Mesendoderm (in vitro differentiated cells): ENCODE measurements around the gene MLLT1.

Source experiments
- DNase-seq: peaks from one replicate; pipeline ENCODE4 v3.0.0; 2013
- H2AK5ac ChIP-seq: 2 replicates; pipeline ENCODE4 v1.6.1; 2013; ENCODE audit warnings: low read length, inconsistent platforms
- H2BK120ac ChIP-seq: 2 replicates; pipeline ENCODE4 v1.6.1; 2013; ENCODE audit warnings: low read depth, mild to moderate bottlenecking, low read length, moderate library complexity, mixed read lengths
- H2BK15ac ChIP-seq: replicated peaks from 2 replicates; pipeline ENCODE4 v1.6.1; 2013; ENCODE audit warnings: low read depth, mild to moderate bottlenecking, moderate library complexity
- H2BK5ac ChIP-seq: 2 replicates; pipeline ENCODE4 v1.6.1; 2013; ENCODE audit warnings: low read length, inconsistent platforms
- H3K18ac ChIP-seq: 2 replicates; pipeline ENCODE4 v1.6.1; 2013; ENCODE audit warnings: mild to moderate bottlenecking, low read length, mixed read lengths
- H3K23ac ChIP-seq: one replicate; pipeline ENCODE4 v1.6.1; 2013; ENCODE audit warnings: low read length
- H3K27ac ChIP-seq: 2 replicates; pipeline ENCODE4 v1.5.1; 2013; ENCODE audit warnings: low read depth, mild to moderate bottlenecking, inconsistent platforms, low read length, moderate library complexity
- H3K27me3 ChIP-seq: 2 replicates; pipeline ENCODE4 v1.6.1; 2013; ENCODE audit warnings: low read length, control low read depth, mild to moderate bottlenecking, inconsistent platforms; ENCODE audit not compliant: insufficient read depth, poor library complexity
- H3K36me3 ChIP-seq: 2 replicates; pipeline ENCODE4 v1.6.1; 2013; ENCODE audit warnings: low read length, inconsistent platforms; ENCODE audit not compliant: control insufficient read depth, insufficient read depth
- H3K4ac ChIP-seq: one replicate; pipeline ENCODE4 v1.6.1; 2013; ENCODE audit warnings: low read depth, mild to moderate bottlenecking, low read length, moderate library complexity
- H3K4me1 ChIP-seq: 2 replicates; pipeline ENCODE4 v1.6.1; 2013; ENCODE audit warnings: low read depth, low read length, inconsistent platforms; ENCODE audit not compliant: control insufficient read depth
- H3K4me2 ChIP-seq: 2 replicates; pipeline ENCODE4 v1.6.1; 2013; ENCODE audit warnings: low read length
- H3K4me3 ChIP-seq: 2 replicates; pipeline ENCODE4 v1.5.1; 2013; ENCODE audit warnings: mild to moderate bottlenecking, low read length
- H3K56ac ChIP-seq: one replicate; pipeline ENCODE4 v1.6.1; 2013; ENCODE audit warnings: low read length
- H3K79me1 ChIP-seq: 2 replicates; pipeline ENCODE4 v1.6.1; 2013; ENCODE audit warnings: low read length, inconsistent platforms
- H3K79me2 ChIP-seq: 2 replicates; pipeline ENCODE4 v1.6.1; 2013; ENCODE audit warnings: mild to moderate bottlenecking, low read length; ENCODE audit not compliant: control insufficient read depth, insufficient read depth
- H3K9ac ChIP-seq: 2 replicates; pipeline ENCODE4 v1.6.1; 2013; ENCODE audit warnings: low read length, inconsistent platforms
- H4K5ac ChIP-seq: one replicate; pipeline ENCODE4 v1.6.1; 2013; ENCODE audit warnings: low read length
- H4K8ac ChIP-seq: one replicate; pipeline ENCODE4 v1.6.1; 2013; ENCODE audit warnings: low read depth, mild to moderate bottlenecking, control low read depth, low read length, moderate library complexity
- WGBS: extraction: QIAGEN DNeasy Blood & Tissue Kit; methylation state at CpG from one replicate; pipeline ENCODE4 v1.1.7; 2013; ENCODE audit warnings: low lambda C conversion rate, missing lambda C conversion rate; ENCODE audit not compliant: insufficient coverage; ENCODE audit errors: extremely low coverage; 5-methylcytosine and 5-hydroxymethylcytosine counted together

MLLT1 gene

GRCh38 chr19:6233056-6233826, 46.5 kb downstream of the MLLT1 start:
- no peak overlapping the region for H3K27ac ChIP-seq
- H3K79me2 ChIP-seq, result peaks cover 43% of the 10 kb centered on the region
- H3K4me1 ChIP-seq, result no peaks in the 10 kb centered on the region
- no peak overlapping the region for H3K23ac ChIP-seq
- WGBS, result no CpG with 5 or more reads among the region's 30 CpGs
- no peak overlapping the region for H3K4me2 ChIP-seq
- H3K4ac ChIP-seq, result no peak overlapping the region
- no peaks in the 10 kb centered on the region for H3K36me3 ChIP-seq
- no peak overlapping the region for H2BK120ac ChIP-seq
- no peak overlapping the region for H4K8ac ChIP-seq
- H4K5ac ChIP-seq, result no peak overlapping the region
- peaks cover 42% of the 10 kb centered on the region for H3K79me1 ChIP-seq
- H2AK5ac ChIP-seq, result no peak overlapping the region
- no peak for DNase-seq
- no peak overlapping the region for H3K56ac ChIP-seq
- H3K27me3 ChIP-seq, result no peaks in the 10 kb centered on the region
- H2BK15ac ChIP-seq, result no peak overlapping the region
- no peak overlapping the region for H3K18ac ChIP-seq
- H3K9ac ChIP-seq, result no peak overlapping the region
- H3K4me3 ChIP-seq, result no peak overlapping the region
- no peak overlapping the region for H2BK5ac ChIP-seq

GRCh38 chr19:6232601-6233055, 47.1 kb downstream of the MLLT1 start:
- Histone ChIP-seq H3K4me1 (no peaks in the 10 kb centered on the region), H2BK120ac (no peak overlapping the region), H4K5ac (no peak overlapping the region), H3K79me2 (peaks cover 40% of the 10 kb centered on the region), H3K36me3 (no peaks in the 10 kb centered on the region), H3K18ac (no peak overlapping the region), H3K4ac (no peak overlapping the region), H3K56ac (no peak overlapping the region), H3K79me1 (peaks cover 41% of the 10 kb centered on the region), H2AK5ac (no peak overlapping the region), H3K4me3 (no peak overlapping the region), H3K4me2 (no peak overlapping the region), H2BK15ac (no peak overlapping the region), H3K9ac (no peak overlapping the region), H4K8ac (no peak overlapping the region), H3K27ac (no peak overlapping the region), H2BK5ac (no peak overlapping the region), H3K23ac (no peak overlapping the region), H3K27me3 (no peaks in the 10 kb centered on the region)
- no CpG with 5 or more reads among the region's 11 CpGs for WGBS
- no peak for DNase-seq

GRCh38 chr19:6230991-6231448, 48.8 kb downstream of the MLLT1 start:
- no peak overlapping the region for H2BK5ac ChIP-seq
- H3K27me3 ChIP-seq, result no peaks in the 10 kb centered on the region
- H3K9ac ChIP-seq, result no peak overlapping the region
- H3K79me1 ChIP-seq, result peaks cover 34% of the 10 kb centered on the region
- no peak overlapping the region for H4K5ac ChIP-seq
- no peak overlapping the region for H3K4ac ChIP-seq
- no peak overlapping the region for H3K4me2 ChIP-seq
- no peak overlapping the region for H2BK15ac ChIP-seq
- H2AK5ac ChIP-seq, result no peak overlapping the region
- H4K8ac ChIP-seq, result no peak overlapping the region
- WGBS, result no CpG with 5 or more reads among the region's 17 CpGs
- H3K56ac ChIP-seq, result no peak overlapping the region
- H3K23ac ChIP-seq, result no peak overlapping the region
- H2BK120ac ChIP-seq, result no peak overlapping the region
- peaks cover 2% of the 10 kb centered on the region for H3K36me3 ChIP-seq
- no peak overlapping the region for H3K18ac ChIP-seq
- DNase-seq, result no peak
- peaks cover 30% of the 10 kb centered on the region for H3K79me2 ChIP-seq
- no peaks in the 10 kb centered on the region for H3K4me1 ChIP-seq
- H3K27ac ChIP-seq, result no peak overlapping the region
- H3K4me3 ChIP-seq, result no peak overlapping the region

DNA sequence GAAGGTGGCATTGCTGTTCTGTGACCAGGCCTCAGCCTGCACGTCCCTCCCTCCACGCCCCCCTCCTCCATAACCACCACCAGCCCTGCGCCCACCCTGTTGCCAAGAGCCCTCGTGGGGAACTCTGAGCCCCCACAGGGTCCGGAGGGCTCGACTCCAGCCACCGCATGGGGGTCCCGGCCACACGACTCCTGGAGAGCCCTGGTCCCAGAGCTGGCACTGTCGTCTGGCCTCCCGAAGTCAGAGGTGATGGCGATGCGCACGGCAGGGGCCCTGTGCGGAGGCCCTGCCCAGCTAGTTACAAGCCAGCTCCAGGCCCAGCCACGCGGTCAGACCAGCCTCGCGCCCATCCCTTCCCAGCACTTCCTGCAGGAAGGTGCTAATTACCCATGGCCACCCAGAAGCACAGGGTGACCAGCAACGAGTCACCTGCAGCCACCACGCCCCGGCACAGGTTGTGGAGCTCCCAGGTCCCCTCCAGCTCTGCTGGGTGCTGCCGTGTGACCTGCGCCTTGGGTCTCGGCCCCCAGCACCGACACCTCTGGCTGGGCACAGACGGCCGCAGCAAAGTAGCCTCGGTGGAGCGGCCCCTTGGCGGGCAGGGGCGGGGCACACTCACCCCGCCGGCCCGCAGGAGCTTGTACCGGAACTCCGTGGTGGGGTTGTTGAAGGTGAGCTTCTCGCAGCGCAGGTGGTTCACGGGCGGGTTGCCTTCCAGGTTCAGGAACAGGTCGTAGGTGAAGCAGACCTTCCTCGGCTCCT, 49.6 kb downstream of the MLLT1 start:
- peaks cover 4% of the 10 kb centered on the region for H3K36me3 ChIP-seq

DNA sequence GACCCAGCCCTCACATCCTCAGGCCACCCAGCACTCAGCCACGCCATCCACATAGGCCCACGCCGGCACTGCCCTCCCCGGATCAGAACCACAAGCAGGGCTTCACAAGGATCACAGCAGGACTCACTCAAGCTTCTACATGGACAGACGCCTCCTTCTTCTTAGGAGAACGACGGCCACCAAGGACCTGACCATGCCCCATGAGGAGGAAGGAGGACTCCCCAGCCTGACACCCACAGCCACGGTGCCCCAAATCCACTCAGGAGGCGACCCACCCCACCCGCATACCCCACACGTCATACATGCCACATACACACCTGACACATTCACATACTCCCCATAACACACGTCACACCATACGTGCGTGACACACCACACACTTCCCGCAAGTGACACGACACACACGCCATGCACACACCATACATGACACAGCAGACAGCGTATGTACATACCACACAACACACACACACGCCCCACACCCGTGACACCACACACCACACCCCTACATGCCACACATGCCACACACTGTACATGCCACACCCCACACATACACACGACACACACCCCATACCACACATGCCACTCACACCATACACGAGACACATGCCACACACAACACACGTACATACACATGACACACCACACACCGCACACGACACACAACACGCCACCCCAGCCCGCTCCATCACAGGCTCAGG, 50.4 kb downstream of the MLLT1 start:
- H3K23ac ChIP-seq, result no peak overlapping the region
- no peak overlapping the region for H2AK5ac ChIP-seq
- no peak overlapping the region for H4K5ac ChIP-seq
- peaks cover 20% of the 10 kb centered on the region for H3K79me2 ChIP-seq
- no peak overlapping the region for H3K4me2 ChIP-seq
- no peak overlapping the region for H3K18ac ChIP-seq
- H2BK5ac ChIP-seq, result no peak overlapping the region
- no peak overlapping the region for H4K8ac ChIP-seq
- H3K27me3 ChIP-seq, result no peaks in the 10 kb centered on the region
- H3K56ac ChIP-seq, result no peak overlapping the region
- H3K79me1 ChIP-seq, result peaks cover 23% of the 10 kb centered on the region
- no peaks in the 10 kb centered on the region for H3K4me1 ChIP-seq
- H2BK15ac ChIP-seq, result no peak overlapping the region
- no peak overlapping the region for H2BK120ac ChIP-seq
- DNase-seq, result no peak
- no peak overlapping the region for H3K9ac ChIP-seq
- H3K4ac ChIP-seq, result no peak overlapping the region
- H3K36me3 ChIP-seq, result peaks cover 4% of the 10 kb centered on the region
- no peak overlapping the region for H3K4me3 ChIP-seq
- 100% methylated on average over 7 of the region's 27 CpGs for WGBS
- H3K27ac ChIP-seq, result no peak overlapping the region

More for the DNA sequence above, 49.6 kb downstream of the MLLT1 start:
- no CpG with 5 or more reads among the region's 43 CpGs for WGBS
- H4K8ac ChIP-seq, result no peak overlapping the region
- no peak overlapping the region for H3K23ac ChIP-seq
- H3K27me3 ChIP-seq, result no peaks in the 10 kb centered on the region
- no peak overlapping the region for H3K9ac ChIP-seq
- H3K4me2 ChIP-seq, result no peak overlapping the region
- no peak overlapping the region for H2BK5ac ChIP-seq
- H3K79me1 ChIP-seq, result peaks cover 26% of the 10 kb centered on the region
- H3K79me2 ChIP-seq, result peaks cover 23% of the 10 kb centered on the region
- no peak overlapping the region for H2BK120ac ChIP-seq
- H2BK15ac ChIP-seq, result no peak overlapping the region
- H3K27ac ChIP-seq, result no peak overlapping the region
- no peak overlapping the region for H3K4ac ChIP-seq
- no peaks in the 10 kb centered on the region for H3K4me1 ChIP-seq
- no peak for DNase-seq
- H3K18ac ChIP-seq, result no peak overlapping the region
- no peak overlapping the region for H2AK5ac ChIP-seq
- H3K4me3 ChIP-seq, result no peak overlapping the region
- no peak overlapping the region for H3K56ac ChIP-seq
- H4K5ac ChIP-seq, result no peak overlapping the region
